Measurements from ENCODE around the gene SNAP47.
A peak's percentile ranks its signal among the peaks of the same experiment; 100 is the strongest.

The SNAP47 gene

DNA sequence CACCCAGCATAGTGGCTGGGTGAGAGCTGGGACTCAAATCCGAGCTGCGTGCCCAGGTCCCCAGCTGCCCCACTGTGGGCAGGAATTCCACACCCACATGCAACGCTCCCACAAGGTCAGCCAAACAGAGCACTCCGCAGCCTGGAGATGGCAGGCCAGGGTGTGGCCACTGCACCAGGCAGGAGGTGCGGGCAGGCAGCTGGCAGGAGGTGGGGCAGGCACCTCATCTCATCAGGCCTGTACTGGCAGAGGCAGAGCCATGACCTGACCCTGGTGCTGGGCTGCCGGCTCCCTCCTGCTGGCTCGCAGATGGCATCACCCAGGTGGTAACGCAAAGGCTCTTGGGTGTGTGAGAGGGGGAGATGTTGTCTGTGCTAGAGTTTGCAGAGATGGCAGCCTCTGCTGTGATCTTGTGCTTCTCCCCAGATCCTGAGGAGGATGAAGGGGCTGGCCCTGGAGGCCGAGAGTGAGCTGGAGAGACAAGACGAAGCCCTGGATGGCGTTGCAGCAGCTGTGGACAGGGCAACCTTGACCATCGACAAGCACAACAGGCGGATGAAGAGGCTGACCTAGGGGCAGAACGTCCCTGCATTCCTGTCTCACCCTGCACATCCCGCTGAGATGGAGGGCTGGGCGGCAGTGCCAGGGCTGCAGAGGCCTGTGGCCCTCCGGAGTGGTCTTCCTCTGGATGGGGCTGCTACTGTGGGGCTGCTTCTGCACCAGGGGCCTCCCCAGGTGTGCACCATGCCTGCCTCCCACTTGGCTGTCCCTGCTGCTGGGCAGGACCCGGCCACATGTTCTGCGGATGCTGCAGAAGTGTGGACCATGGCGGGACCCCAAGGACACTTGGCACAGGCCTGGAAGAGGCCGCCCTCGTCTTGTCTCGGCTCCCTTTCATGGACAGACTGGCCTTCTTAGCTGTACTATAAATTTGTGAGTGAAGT is 45.1 kb downstream of the SNAP47 start:
- FAIRE-seq (no peak), DNase-seq (ENCODE audit: insufficient read length, low spot score) (no peak)

- DNase-seq (ENCODE audit: insufficient read length, low spot score) (no peak), FAIRE-seq (no peak)
These were observed 46.2 kb downstream of the SNAP47 start for GRCh38 chr1:227781314-227781930.

- FAIRE-seq (no peak), DNase-seq (ENCODE audit: insufficient read length, low spot score) (no peak)
These were observed 47.0 kb downstream of the SNAP47 start for GRCh38 chr1:227782226-227782625.

DNA sequence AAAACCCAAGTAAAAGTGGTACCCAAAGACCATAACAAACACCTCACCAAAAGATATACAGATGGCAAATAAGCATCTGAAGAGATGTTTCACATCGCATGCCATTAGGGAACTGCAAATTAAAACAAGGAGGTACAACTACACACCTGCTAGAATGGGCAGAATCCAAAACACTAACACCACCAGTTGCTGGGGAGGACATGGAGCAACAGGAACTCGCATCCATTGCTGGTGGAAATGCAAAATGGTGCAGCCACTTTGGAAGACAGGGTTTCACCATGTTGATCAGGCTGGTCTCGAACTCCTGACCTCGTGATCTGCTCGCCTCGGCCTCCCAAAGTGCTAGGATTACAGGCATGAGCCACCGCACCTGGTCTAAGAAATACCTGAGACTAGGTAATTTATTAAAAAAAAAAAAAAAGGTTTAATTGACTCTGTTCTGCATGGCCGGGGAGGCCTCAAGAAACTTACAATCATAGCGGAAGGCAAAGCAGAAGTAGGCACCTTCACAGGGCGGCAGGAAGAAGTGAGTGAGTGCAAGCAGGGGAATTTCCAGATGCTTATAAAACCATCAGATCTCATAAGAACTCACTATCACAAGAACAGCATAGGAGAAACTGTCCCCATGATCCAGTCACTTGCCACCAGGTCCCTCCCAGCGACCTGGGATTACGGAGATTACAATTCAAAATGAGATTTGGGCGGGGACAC is 50.0 kb downstream of the SNAP47 start:
- FAIRE-seq, result no peak
- DNase-seq (ENCODE audit: insufficient read length, low spot score), result no peak

GRCh38 chr1:227785805-227786671 is 50.8 kb downstream of the SNAP47 start:
- no peak for FAIRE-seq
- DNase-seq (ENCODE audit: insufficient read length, low spot score), result no peak

GRCh38 chr1:227786673-227787512 is 51.7 kb downstream of the SNAP47 start:
- FAIRE-seq (no peak), DNase-seq (ENCODE audit: insufficient read length, low spot score) (no peak)

- DNase-seq (ENCODE audit: insufficient read length, low spot score), result peak; percentile 95
- FAIRE-seq, result peak; percentile 99
These were observed 52.5 kb downstream of the SNAP47 start for GRCh38 chr1:227787513-227788270.

GRCh38 chr1:227788271-227789083 is 53.2 kb downstream of the SNAP47 start:
- peak; percentile 83 for DNase-seq (ENCODE audit: insufficient read length, low spot score)
- peak; percentile 86 for FAIRE-seq

DNA sequence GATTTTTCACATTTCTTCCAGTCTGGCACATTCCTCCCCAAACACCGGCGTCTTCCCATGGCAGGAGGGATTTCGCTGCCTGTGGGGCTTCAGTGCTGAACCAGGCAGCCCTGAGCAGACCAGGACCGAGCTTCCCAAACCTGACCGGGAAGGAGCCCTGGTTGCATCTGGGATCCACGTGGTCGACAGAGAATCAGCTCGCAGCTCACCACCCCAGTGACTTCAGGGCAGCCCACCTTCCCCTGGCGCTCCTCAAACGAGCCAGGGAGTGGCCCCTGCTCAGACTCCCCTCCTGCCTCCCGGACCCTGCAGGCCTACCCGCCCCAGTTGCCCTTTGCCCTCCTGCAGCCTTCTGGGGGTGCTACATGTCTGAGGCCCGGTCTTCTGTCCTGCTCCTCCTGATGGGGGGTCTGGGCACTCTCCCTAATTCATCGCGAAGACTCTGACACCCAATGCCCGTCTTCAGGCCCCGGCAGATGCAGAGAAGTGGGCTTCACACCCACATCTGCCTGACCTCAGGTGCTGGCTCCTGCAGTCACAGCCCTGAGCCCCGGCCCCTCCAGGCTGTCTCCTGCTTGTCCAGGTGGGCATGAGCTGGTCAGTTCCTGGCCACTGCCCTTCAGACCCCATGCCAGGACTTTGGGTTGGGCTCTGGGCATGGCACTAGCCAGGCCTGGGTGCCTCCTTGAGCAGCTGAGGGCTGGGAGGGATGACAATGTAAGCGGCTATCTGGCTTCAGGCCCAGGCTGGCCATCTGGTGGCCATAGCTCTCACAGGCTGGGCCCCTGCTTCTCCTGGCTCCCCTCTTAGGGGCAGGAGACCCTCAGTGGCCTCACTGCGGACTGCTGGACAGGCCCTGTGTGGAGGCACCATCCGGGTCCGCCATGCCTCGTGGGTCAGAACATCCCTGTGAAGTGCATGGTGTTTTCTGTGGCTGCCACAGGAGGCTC is 54.1 kb downstream of the SNAP47 start:
- no peak for DNase-seq (ENCODE audit: insufficient read length, low spot score)
- no peak for FAIRE-seq

- FAIRE-seq, result no peak
- no peak for DNase-seq (ENCODE audit: insufficient read length, low spot score)
These were observed 54.8 kb downstream of the SNAP47 start for GRCh38 chr1:227790034-227790400.

DNA sequence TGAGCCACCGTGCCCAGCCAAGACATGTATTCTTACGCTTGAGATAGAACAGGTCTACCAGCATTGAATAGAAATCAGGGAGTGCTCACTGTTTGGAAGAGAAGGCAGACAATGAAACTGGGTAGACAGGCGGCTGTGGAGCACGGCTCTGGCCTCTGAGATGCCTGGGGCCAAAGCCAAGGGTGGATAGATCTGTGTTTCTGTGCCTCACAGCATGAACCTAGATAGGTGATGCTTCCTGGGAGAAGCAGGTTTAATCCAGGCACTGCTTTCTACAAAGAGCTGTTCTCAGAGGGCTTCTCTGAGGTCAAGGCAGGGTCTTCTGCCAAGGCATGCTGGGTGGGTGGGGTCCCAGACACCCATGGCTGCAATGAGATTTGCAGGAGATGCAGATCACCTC is 55.6 kb downstream of the SNAP47 start:
- no peak for DNase-seq (ENCODE audit: insufficient read length, low spot score)
- FAIRE-seq, result no peak

- DNase-seq (ENCODE audit: insufficient read length, low spot score), result no peak
- no peak for FAIRE-seq
These were observed 56.3 kb downstream of the SNAP47 start for GRCh38 chr1:227791425-227792143.

DNA sequence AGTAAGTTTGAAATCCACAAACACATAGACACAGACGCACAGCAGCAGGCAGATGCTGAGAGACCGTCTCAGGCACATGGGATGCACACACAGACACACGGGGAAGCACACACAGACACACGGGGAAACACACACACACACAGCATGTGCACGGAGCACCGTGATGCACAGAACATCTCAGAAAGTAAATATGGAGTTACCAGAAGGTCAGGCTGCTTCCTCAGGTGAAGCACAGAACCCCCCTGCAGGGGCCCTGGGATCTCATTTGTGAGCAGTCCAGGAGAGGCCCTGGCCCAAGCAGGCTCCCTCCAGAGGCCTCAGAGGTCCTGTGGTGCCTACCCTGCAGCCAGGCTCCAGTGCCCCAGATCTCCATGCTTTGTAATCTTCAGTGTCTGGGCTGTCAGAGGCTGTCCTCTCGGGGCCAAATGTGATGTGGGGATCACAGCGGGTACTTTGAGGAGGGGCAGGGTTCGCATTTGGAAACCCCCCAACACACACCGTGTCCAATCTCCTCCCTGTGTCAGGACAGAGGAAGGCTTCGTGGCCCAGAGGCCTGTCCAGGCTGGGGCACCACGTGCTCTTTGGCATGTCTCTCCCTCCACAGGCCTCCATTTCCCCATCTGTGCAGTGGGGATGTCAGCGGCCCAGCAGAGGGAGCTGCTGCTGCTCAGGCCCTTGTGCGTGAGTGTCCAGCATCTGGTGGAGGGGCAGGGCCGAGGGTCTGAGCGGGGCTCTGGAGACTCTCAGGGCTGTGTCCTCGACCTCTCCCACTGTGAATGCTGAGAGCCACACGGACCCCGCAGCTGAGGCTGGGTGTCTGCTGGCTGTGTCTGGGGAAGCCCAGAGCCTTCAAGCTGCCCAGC is 57.2 kb downstream of the SNAP47 start:
- no peak for DNase-seq (ENCODE audit: insufficient read length, low spot score)

DNA sequence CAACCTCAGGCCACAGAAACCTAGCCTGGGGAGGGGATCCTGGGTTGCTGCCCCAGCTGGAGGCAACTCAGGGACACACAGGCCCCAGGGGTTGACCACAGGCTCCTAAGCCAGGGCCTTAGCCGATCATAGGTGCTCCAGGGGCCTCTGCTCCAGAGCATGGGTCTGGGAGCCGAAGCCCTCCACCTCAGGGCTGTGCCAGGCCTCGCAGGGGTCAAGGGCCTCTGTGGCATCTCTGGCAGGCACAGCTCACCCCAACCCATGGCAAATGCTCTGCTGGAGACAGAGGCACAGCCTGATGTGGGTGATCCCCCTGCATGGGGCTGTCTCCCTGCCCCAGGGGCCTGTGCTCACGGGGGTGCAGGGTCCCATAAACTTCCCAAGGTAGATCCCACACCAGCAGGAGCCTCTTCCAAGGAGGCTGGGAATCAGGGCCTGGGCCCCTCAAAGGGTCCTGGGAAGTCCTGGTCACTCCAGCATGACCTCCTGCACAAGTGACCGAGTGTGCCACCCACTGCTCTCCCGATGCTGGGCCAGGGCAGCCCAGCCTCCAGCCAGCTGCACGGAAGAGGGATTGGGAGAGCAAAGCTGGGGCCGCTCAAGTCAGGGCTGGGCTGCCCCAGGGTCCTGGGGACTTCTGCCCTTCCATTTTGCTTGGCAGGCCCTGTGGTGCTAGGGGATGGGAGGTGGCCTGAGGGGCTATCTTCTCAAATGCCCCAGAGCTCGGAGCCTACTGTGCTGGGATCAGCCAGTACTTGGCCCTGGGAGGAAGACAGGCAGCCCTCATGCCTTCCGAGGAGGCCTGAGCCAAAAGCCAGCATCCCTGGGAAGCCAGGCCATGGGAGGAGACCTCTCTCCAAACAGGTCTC is 58.1 kb downstream of the SNAP47 start:
- FAIRE-seq, result peak; percentile 55
- DNase-seq (ENCODE audit: insufficient read length, low spot score), result no peak

More for the DNA sequence above, 57.2 kb downstream of the SNAP47 start:
- peak; percentile 46 for FAIRE-seq

All from HTR-8/SVneo (cell line).